T-helper 1 cell treated with Interleukin-12 subunit alpha and Interleukin-12 subunit beta and Interleukin-4 antibody, amounts not matched to agents 30 μg/mL and 1 μg/mL, for 36 hours (primary cell): ENCODE results near the gene CNKSR2.

Experiments used
- H3K27ac Mint-ChIP-seq: one replicate; pipeline ENCODE4 v1.8.0; 2021; ENCODE audit warnings: mild to moderate bottlenecking, mixed read lengths
- H3K27me3 Mint-ChIP-seq: one replicate; pipeline ENCODE4 v1.8.0; 2021; ENCODE audit warnings: low read depth, mixed read lengths
- H3K36me3 Mint-ChIP-seq: one replicate; pipeline ENCODE4 v1.8.0; 2021; ENCODE audit warnings: low read depth, mixed read lengths
- H3K4me1 Mint-ChIP-seq: one replicate; pipeline ENCODE4 v1.8.0; 2021; ENCODE audit warnings: low read depth, mixed read lengths
- H3K4me3 Mint-ChIP-seq: one replicate; pipeline ENCODE4 v1.8.0; 2021; ENCODE audit warnings: mild to moderate bottlenecking, moderate library complexity, mixed read lengths
- H3K9me3 Mint-ChIP-seq: one replicate; pipeline ENCODE4 v1.8.0; 2021; ENCODE audit warnings: mixed read lengths

The CNKSR2 gene

GRCh38 chrX:21700275-21700674 lies 326.1 kb downstream of the CNKSR2 start:
- Mint-ChIP-seq H3K9me3 (no peaks in the 10 kb centered on the region), H3K36me3 (no peaks in the 10 kb centered on the region), H3K4me3 (no peak overlapping the region), H3K27me3 (no peaks in the 10 kb centered on the region), H3K27ac (no peak overlapping the region), H3K4me1 (no peaks in the 10 kb centered on the region)

DNA sequence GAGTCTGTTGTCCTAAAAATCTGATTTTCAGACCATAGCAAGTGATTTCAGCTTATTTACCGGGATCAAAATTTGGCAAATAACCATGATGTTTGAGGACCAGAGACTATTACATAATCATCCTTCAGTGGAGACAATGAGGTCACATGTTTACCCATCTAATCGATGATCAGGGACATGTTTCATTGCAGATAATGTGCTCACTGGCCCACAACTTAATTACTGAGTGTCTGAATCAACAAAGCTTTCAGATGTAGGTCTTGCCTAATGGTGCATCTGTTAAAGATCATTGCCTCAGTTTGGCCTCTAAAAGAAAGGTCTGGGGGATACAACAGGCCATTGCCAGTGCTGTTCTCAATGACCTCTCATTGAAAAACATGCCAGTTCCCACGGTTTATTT lies 326.7 kb downstream of the CNKSR2 start:
- H3K4me3 Mint-ChIP-seq = no peak overlapping the region

DNA sequence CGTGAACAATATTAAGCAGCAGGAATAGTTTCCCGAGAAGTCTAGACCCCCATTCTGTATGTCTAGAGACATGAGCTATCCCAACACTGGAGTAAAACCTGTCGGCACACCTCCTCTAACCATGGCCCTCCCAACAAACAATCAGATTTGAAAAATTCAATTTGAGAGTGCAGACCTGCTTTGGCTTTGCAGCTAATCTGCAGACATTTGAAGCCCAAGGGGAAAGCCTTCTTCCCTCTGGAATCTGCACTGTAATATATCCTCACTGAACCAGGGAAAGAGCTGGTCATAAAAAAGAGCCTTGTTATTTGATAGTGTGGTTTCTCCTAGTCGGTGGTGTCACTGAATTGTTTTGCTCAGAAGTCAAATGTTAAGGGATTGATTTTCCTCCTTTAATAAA lies 328.5 kb downstream of the CNKSR2 start:
- Mint-ChIP-seq H3K36me3 (no peaks in the 10 kb centered on the region), H3K4me3 (no peak overlapping the region), H3K9me3 (no peaks in the 10 kb centered on the region), H3K27ac (no peak overlapping the region), H3K4me1 (no peaks in the 10 kb centered on the region), H3K27me3 (no peaks in the 10 kb centered on the region)

More for the DNA sequence above, 326.7 kb downstream of the CNKSR2 start:
- H3K4me1 Mint-ChIP-seq = no peaks in the 10 kb centered on the region
- H3K27me3 Mint-ChIP-seq = no peaks in the 10 kb centered on the region
- no peak overlapping the region for H3K27ac Mint-ChIP-seq
- H3K36me3 Mint-ChIP-seq = no peaks in the 10 kb centered on the region
- H3K9me3 Mint-ChIP-seq = no peaks in the 10 kb centered on the region
